ENCODE data around the gene RAF1.
"Not testable (repeated sequence)": the region's sequence is repeated elsewhere in the genome, so short reads cannot be mapped to it uniquely, and the experiment has no call there.

The RAF1 gene

GRCh38 chr3:12663936-12664908, at the start of gene RAF1:
TSS of gene RAF1 (minus strand) at chr3:12664117. CDS start at chr3:12618721, 45,396 bp downstream.
- DNase-seq = peak; percentile 95 to 98

GRCh38 chr3:12710062-12710461, 46.1 kb upstream of the RAF1 start:
- DNase-seq = no peak

- DNase-seq = no peak
Measured at GRCh38 chr3:12709334-12709733, 45.4 kb upstream of the RAF1 start.

GRCh38 chr3:12708584-12709192, 44.8 kb upstream of the RAF1 start:
- DNase-seq = no peak

- DNase-seq = peak; percentile 91 to 97
Measured at GRCh38 chr3:12707449-12707848, 43.5 kb upstream of the RAF1 start.

- DNase-seq = peak; percentile 83 to 88
Measured at GRCh38 chr3:12706504-12707253, 42.8 kb upstream of the RAF1 start.

GRCh38 chr3:12705981-12706380, 42.1 kb upstream of the RAF1 start:
- no peak for DNase-seq

- DNase-seq = no peak
Measured at GRCh38 chr3:12705374-12705926, 41.5 kb upstream of the RAF1 start.

- no peak for DNase-seq
Measured at GRCh38 chr3:12702501-12702900, 38.6 kb upstream of the RAF1 start.

- not testable (repeated sequence) for DNase-seq
Measured at GRCh38 chr3:12701601-12702000, 37.7 kb upstream of the RAF1 start.

- no peak for DNase-seq
Measured at GRCh38 chr3:12700800-12701199, 36.9 kb upstream of the RAF1 start.

- no peak for DNase-seq
Measured at GRCh38 chr3:12695916-12696315, 32.0 kb upstream of the RAF1 start.

GRCh38 chr3:12695112-12695511, 31.2 kb upstream of the RAF1 start:
- DNase-seq = no peak

- DNase-seq = no peak
Measured at GRCh38 chr3:12692444-12692843, 28.5 kb upstream of the RAF1 start.

- DNase-seq = no peak
Measured at GRCh38 chr3:12689997-12690711, 26.2 kb upstream of the RAF1 start.

GRCh38 chr3:12687948-12688347, 24.0 kb upstream of the RAF1 start:
- peak; percentile 59 to 81 for DNase-seq

- DNase-seq = no peak
Measured at GRCh38 chr3:12686096-12686495, 22.2 kb upstream of the RAF1 start.

GRCh38 chr3:12681943-12682390, 18.1 kb upstream of the RAF1 start:
- DNase-seq = no peak

- DNase-seq = no peak
Measured at GRCh38 chr3:12681089-12681942, 17.4 kb upstream of the RAF1 start.

GRCh38 chr3:12679468-12679867, 15.6 kb upstream of the RAF1 start:
- no peak for DNase-seq

GRCh38 chr3:12677616-12678015, 13.7 kb upstream of the RAF1 start:
- no peak for DNase-seq
